Measurements from ENCODE around the gene ASIC5.
A peak's percentile ranks its signal among the peaks of the same experiment; 100 is the strongest.
"Not testable (repeated sequence)": the region's sequence is repeated elsewhere in the genome, so short reads cannot be mapped to it uniquely, and the experiment has no call there.

Gene ASIC5

DNA sequence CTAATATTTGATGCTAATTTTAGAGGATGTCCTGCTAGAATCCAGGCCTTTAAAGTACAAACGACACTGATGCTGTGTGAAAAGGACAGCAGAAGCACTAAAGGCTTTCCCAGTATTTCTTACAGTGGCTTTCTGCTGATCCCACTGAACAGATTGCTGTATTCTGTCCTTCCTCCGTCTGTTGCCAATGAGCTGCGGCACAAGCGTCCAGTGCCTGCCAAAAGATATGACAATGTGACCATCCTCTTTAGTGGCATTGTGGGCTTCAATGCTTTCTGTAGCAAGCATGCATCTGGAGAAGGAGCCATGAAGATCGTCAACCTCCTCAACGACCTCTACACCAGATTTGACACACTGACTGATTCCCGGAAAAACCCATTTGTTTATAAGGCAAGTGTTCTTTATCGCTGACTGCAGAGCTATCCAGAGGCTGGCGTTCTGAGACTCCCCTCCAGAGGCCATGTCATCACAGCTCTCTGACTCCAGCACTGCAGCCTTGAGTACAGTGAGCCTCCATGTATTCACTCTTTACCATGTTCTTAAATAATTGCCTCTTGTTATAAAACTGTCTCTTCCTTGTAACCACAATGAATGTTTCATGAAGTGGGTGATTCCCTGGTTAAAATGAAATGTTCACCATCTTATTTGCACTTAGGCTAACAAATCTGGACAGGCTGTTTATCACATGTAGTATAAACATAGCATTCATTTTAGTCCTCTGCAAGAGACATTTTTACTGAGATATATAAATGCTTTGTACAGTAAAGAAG, 63.7 kb downstream of the ASIC5 start:
- peak in 1 of 10 donors; percentile 72 for DNase-seq
- intact Hi-C loops (cut with DNase I): no loop called here

DNA sequence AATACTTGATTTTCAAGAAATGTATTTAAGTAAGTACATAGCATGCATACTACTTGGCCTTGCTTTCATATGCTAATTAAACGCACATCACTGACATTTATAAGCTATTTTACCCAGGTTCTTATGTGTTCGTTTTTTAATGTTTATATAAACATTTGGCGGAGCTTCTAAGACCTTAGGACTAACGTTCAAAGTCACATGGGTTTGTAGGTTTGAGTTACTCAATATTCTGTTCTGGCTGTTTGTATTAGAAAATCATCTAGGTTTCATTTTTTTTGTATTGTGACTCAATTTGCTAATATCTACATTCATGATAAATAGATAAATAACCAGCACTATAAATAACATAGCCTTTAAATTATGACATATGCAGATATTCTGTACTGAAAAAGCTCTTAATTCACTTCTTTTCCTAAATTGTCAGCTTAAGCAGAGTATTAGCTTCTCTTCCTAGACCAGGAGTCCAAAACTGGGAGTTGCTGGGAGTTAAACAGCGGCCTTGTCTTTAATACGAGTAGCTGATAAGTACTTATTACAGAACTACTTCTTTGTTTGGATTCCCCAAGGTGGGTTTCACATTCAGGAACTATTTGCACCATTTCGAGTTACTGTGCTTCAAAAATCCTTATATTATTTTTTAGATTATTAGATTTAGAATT, 65.3 kb downstream of the ASIC5 start:
- intact Hi-C loops (cut with DNase I): no loop called here
- DNase-seq: no peak

DNA sequence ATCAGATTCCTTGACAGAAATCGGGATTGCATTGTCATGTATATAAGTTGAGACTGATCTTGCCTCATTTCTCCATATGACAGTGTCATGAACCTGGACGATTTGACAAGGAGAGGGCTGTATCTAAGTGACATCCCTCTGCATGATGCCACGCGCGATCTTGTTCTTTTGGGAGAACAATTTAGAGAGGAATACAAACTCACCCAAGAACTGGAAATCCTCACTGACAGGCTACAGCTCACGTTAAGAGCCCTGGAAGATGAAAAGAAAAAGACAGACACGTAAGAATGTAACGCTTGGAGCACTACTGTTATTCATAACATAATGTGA, 66.3 kb downstream of the ASIC5 start:
- no peak for DNase-seq
- intact Hi-C loops (cut with DNase I): no loop called here

DNA sequence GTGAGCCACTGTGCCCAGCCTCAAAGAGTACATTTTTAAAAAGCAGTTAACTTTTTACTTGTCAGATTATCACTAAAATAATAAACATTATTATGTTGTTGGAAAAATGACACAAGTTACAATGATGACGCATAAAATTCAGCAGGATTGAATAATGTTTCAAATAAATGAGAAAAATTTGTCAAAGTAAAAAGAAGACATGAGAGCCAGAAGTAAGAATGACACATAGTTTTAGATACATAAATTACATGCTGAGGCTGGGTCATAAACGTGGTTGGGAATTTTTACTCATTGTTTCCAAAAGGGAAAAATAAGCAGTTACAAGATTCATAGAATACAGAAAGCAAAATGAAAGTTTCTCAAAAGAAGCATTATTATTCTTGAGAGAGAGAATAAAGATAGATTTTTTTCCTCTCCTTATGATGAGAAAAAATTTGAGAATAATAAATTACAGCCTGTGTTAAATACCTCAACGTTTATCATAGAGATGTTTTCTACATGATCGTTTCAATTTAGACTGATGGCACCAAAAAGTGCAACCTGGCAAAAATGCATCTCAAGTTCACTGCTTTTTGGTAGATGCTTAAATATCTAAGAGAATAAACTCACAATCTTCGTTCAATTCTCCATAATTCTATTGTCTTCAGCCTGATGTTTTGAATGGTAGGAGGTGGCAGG, 66.8 kb downstream of the ASIC5 start:
- intact Hi-C loops (cut with DNase I): no loop called here
- DNase-seq: no peak

DNA sequence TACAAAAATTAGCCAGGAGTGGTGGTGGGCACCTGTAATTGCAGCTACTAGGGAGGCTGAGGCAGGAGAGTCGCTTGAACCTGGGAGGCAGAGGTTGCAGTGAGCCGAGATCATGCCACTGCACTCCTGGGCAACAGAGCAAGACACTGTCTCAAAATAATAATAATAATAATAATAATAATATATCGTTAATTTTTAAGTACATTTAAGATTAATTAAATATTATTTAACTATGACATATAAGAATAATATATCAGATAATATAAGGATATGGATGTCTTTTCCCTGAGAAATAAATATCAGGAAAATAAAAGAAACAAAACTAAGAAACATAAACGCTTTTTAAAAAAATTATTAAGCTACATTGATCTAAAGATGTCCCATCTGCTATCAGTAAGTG, 68.5 kb downstream of the ASIC5 start:
- intact Hi-C loops (cut with DNase I); DNase-seq: not testable (repeated sequence)

DNA sequence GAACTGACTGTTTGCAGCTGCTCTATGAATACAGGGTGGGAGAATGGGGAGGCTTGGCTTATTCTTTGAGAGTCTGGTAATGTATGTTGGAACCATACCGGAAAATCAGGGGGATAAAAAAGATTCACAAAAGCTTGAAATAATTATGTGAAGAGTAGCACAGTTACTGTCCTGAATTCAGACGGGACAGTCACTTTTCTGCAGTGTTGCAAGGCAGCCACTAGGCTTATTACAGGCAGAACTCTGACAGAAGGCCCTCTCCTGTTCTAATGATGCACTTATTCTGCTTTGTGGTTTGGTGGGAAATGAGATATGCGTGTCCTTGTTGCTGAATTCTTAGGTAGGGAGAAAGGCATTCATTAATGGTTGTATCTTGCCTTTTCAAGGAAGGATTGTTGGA, 70.1 kb downstream of the ASIC5 start:
- intact Hi-C loops (cut with DNase I): no loop called here
- DNase-seq: no peak

GRCh38 chr4:155794589-155795236, 71.4 kb downstream of the ASIC5 start:
- intact Hi-C loops (cut with DNase I): no loop called here
- no peak for DNase-seq

- DNase-seq: peak in 1 of 10 donors; percentile 57
- intact Hi-C loops (cut with DNase I): loop anchor here (5.0 kb wide), 1 partner anchor 263 kb away; no protein-coding TSS in a partner anchor
These were observed 76.1 kb downstream of the ASIC5 start for GRCh38 chr4:155789982-155790381.

- intact Hi-C loops (cut with DNase I): loop anchor here (5.0 kb wide), 1 partner anchor 262 kb away; no protein-coding TSS in a partner anchor
- DNase-seq: no peak
These were observed 76.7 kb downstream of the ASIC5 start for GRCh38 chr4:155789391-155789790.

DNA sequence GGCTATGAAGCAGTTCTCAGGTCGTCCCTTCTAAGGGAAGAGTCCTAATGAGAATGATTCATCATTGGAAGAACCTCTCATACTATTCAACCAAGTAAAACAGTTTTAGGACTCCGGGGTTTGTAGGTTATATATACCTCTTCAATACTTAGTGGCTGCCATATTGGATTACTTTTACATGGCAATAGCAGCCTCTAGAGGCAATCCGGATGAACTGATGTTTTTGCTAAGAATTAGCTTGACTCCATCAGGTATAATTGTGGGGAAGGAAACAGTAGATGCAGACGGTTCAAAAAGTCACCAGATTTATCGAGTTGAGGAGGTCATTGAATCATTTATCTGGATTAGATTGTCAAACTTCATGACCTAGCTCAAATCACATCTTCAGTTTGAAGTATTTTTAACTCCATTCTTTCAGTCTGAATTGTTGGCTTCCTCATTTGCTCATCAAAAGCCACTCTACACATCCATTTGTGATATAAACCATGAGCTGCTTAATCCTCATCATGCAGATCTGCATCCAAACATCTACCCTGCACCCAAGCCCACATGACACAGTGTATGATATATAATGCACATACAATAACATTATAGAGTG, 78.9 kb downstream of the ASIC5 start:
- DNase-seq: no peak
- intact Hi-C loops (cut with DNase I): loop anchor here (1.0 to 5.0 kb wide), 2 partner anchors 260 to 345 kb away; no protein-coding TSS in a partner anchor

DNA sequence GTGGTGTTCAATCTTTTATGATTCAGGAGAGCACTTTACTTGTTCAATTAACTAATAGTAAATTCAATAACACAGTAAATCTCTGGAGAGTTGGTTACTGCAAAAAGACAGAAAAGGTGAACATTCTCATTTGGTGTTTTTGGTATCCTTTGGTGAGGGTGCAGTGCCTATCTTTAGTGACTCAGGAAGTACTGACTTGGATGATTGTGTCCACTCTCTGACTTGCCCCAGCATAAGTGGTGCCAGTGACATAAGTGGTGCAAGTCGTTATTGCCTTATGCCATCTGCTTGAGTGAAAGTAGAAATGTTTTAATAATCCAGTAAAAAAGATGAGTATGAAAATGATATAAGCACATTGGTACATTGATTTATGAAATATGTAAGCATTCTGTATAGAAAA, 80.2 kb downstream of the ASIC5 start:
- intact Hi-C loops (cut with DNase I): loop anchor here (5.0 kb wide), 1 partner anchor 259 kb away; no protein-coding TSS in a partner anchor
- no peak for DNase-seq

DNA sequence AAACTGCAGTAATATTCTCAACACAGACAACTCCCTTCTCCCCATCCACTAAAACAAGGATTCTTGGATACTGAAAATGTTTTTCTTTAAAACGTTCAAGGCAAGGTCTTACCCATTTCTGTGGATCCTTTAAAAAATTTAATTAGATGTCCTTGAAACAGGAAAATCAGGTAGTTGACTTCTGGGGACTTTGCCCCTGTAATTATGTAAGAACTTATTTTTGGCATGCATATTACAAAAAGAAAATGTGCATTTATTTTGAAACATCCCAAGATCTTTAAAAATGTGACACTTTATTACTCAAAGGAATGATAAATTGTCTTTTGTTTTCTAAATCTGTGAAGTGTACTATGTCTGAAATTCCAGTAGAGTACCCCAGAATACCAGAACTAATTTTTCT, 81.4 kb downstream of the ASIC5 start:
- no peak for DNase-seq
- intact Hi-C loops (cut with DNase I): loop anchor here (5.0 kb wide), 1 partner anchor 257 kb away; no protein-coding TSS in a partner anchor

GRCh38 chr4:155781249-155781831, 84.7 kb downstream of the ASIC5 start:
- no peak for DNase-seq
- intact Hi-C loops (cut with DNase I): no loop called here

DNA sequence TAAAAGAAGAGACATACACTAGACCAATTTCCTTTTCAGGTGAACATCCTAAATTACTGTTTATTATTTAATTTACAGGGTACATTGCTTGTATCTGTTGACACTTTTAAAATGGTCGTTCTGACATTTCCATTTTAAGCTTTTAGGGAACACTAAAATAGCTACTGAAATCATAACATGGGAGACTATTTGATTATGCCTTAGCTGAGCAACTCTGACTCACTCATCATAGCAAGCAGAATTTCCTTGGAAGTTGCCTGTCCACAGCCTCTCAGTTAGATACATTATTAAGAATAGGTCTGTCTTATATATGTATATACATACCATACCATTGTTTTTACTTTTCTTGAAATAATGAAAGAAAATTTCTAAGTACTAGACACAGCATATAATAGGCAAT, 85.3 kb downstream of the ASIC5 start:
- no peak for DNase-seq
- intact Hi-C loops (cut with DNase I): no loop called here

All from posterior cingulate gyrus (tissue), 11 donors.